Erythroblast (primary cell): Measurements from ENCODE around the gene ASB14.

ENCODE experiments used
- GATA1 ChIP-seq: IDR thresholded peaks from 2 replicates; pipeline ENCODE4 v1.6.1; 2011; ENCODE audit warnings: low read depth, mild to moderate bottlenecking, control low read depth, low read length, moderate library complexity
- POLR2A ChIP-seq: IDR thresholded peaks from 2 replicates; pipeline ENCODE4 v1.6.1; 2011; ENCODE audit warnings: mild to moderate bottlenecking, low read length

DNA sequence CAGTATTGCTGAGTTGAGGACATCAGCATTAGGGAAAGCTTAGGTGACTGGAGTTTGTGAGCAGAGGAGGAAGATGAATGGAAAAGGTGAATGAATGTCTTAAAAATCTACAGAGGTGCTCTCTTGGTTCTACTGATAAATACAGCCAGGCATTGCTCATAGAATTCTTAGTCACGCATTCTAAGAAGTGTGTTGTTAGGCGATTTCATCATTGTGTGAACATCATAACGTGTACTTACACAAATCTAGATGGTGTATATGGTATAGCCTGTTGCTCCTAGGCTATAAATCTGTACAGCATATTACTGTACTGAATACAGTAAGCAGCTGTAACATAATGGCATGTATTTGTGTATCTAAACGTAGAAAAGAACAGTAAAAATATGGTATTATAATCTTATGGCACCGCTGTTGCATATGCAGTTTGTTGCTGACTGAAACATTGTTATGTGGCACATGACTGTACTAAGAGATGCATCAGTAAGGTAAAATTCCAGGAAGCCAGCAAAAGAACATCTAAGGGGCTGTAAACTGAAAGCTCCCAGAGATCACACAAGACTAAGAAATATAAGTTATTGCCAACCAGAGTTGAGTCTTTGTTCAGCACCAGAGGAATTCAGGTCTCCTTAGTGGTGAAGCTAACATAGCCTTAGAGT is 42.9 kb upstream of the ASB14 start:
- TF ChIP-seq POLR2A, result no peak
- no peak for TF ChIP-seq GATA1
